GM13977 (cell line): Measurements from ENCODE around the gene OR1B1.

Experiments used
- DNase-seq: peaks from one replicate; pipeline ENCODE4 v3.0.0; 2012; ENCODE audit warnings: low spot score
- in situ Hi-C: fragments of 300-500 bp; cut with MboI; formaldehyde crosslinking; loops from one replicate; pipeline ENCODE4 v1.12.0; 2022; ENCODE audit warnings: low sequenced_read_pairs, low pct_unique_long_range_greater_than_20kb, mixed read lengths, inconsistent platforms; ENCODE audit not compliant: unreplicated experiment
- TF ChIP-seq, protein P1 (sequence below): IDR thresholded peaks from 2 replicates; pipeline ENCODE4 v1.5.1; 2012; ENCODE audit warnings: mild to moderate bottlenecking, control low read depth; ENCODE audit not compliant: insufficient read depth; ENCODE audit errors: extremely low read depth, missing control alignments

Gene OR1B1

DNA sequence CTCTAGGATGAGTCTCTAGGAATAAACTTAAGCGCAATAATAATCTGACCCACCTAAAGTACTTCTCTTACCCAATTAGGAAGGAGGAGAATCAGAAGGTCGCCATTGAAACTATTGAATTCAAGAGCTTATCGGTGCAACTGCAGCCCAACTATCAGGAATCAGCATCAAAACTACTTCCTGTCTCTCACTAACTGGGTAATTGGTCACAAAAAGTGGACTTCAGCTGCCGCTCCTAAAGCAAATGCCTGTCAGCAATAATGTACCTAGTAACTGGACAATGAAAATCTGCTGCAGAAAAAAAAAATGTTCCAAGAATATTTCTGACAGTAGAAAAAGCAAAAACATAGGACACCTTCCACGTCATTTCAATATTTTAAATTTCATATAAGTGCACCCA is 77.6 kb downstream of the OR1B1 start:
- in situ Hi-C loops: no loop called here
- TF ChIP-seq, protein P1, sequence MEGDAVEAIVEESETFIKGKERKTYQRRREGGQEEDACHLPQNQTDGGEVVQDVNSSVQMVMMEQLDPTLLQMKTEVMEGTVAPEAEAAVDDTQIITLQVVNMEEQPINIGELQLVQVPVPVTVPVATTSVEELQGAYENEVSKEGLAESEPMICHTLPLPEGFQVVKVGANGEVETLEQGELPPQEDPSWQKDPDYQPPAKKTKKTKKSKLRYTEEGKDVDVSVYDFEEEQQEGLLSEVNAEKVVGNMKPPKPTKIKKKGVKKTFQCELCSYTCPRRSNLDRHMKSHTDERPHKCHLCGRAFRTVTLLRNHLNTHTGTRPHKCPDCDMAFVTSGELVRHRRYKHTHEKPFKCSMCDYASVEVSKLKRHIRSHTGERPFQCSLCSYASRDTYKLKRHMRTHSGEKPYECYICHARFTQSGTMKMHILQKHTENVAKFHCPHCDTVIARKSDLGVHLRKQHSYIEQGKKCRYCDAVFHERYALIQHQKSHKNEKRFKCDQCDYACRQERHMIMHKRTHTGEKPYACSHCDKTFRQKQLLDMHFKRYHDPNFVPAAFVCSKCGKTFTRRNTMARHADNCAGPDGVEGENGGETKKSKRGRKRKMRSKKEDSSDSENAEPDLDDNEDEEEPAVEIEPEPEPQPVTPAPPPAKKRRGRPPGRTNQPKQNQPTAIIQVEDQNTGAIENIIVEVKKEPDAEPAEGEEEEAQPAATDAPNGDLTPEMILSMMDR: no peak

More for the DNA sequence above, 77.6 kb downstream of the OR1B1 start:
- no peak for DNase-seq
